Ishikawa (cell line): ENCODE data around the gene TPD52L1.

Experiments
- CREB1 ChIP-seq: IDR thresholded peaks from 2 replicates; pipeline ENCODE4 v1.6.1; 2012; ENCODE audit warnings: low read depth
- EP300 ChIP-seq: IDR thresholded peaks from 2 replicates; pipeline ENCODE4 v1.6.1; 2012; ENCODE audit warnings: borderline replicate concordance
- RAD21 ChIP-seq: IDR thresholded peaks from 2 replicates; pipeline ENCODE4 v1.6.1; 2012; ENCODE audit warnings: low read depth
- TCF12 ChIP-seq: IDR thresholded peaks from 2 replicates; pipeline ENCODE4 v1.6.1; 2012; ENCODE audit warnings: low read depth

GRCh38 chr6:125274935-125275334, 121.4 kb downstream of the TPD52L1 start:
- TF ChIP-seq CREB1 (no peak), EP300 (no peak), RAD21 (no peak), TCF12 (no peak)
